Common myeloid progenitor, CD34-positive (primary cell): Measurements from ENCODE around the gene IFT20.
"Not testable (repeated sequence)": the region's sequence is repeated elsewhere in the genome, so short reads cannot be mapped to it uniquely, and the experiment has no call there.

Experiments used
- CTCF ChIA-PET: fragments of 350-600 bp; sonication (Branson Sonifier 250); formaldehyde crosslinking; loops from one replicate; lab custom pipeline; 2021; ENCODE audit warnings: antibody characterized with exemption; lab: Charles Lee
- POLR2A ChIA-PET: fragments of 350-600 bp; sonication (Branson Sonifier 250); formaldehyde crosslinking; loops from one replicate; lab custom pipeline; 2021; ENCODE audit warnings: antibody characterized with exemption; lab: Charles Lee
- DNase-seq, 3 donors: peaks; one replicate each; pipeline versions ENCODE4 v3.0.0 to v3.0.0-alpha.2; 2013
- H3K27ac ChIP-seq, 2 experiments: 1 replicate in 1 of 2; 2 replicates in 1 of 2; pipeline ENCODE4 v1.7.0; 2013; ENCODE audit warnings: inconsistent platforms in 2 of 2, low read length in 2 of 2, mild to moderate bottlenecking in 2 of 2, low read depth in 1 of 2, moderate library complexity in 1 of 2; ENCODE audit not compliant: severe bottlenecking in 2 of 2, insufficient read depth in 1 of 2, poor library complexity in 1 of 2
- H3K27me3 ChIP-seq, 5 experiments: replicated peaks in 2 of 5; 1 replicate in 3 of 5; 2 replicates in 2 of 5; pipeline versions ENCODE4 v1.6.1 to v1.7.0; 2013; ENCODE audit warnings: low read length in 4 of 5, mild to moderate bottlenecking in 2 of 5, moderate library complexity in 2 of 5, inconsistent platforms in 1 of 5; ENCODE audit not compliant: insufficient read depth in 5 of 5, control insufficient read depth in 4 of 5
- H3K36me3 ChIP-seq, 4 experiments: 1 replicate in 2 of 4; 2 replicates in 2 of 4; pipeline versions ENCODE4 v1.6.1 to v1.7.0; 2013; ENCODE audit warnings: low read length in 3 of 4, control low read depth in 1 of 4, mild to moderate bottlenecking in 1 of 4; ENCODE audit not compliant: control insufficient read depth in 4 of 4, insufficient read depth in 4 of 4
- H3K4me1 ChIP-seq, 4 experiments: 1 replicate in 3 of 4; 2 replicates in 1 of 4; pipeline versions ENCODE4 v1.6.1 to v1.7.1; 2013; ENCODE audit warnings: low read length in 3 of 4, mild to moderate bottlenecking in 3 of 4, control low read depth in 1 of 4, inconsistent platforms in 1 of 4, moderate library complexity in 1 of 4; ENCODE audit not compliant: control insufficient read depth in 4 of 4, insufficient read depth in 4 of 4; ENCODE audit errors: control extremely low read depth in 1 of 4
- H3K4me3 ChIP-seq, 7 experiments: 1 replicate in 4 of 7; 2 replicates in 3 of 7; pipeline versions ENCODE4 v1.5.1 to v1.7.0; 2013; ENCODE audit warnings: mild to moderate bottlenecking in 7 of 7, low read length in 6 of 7, moderate library complexity in 6 of 7, inconsistent platforms in 2 of 7, low read depth in 2 of 7, control low read depth in 1 of 7; ENCODE audit not compliant: insufficient read depth in 4 of 7, control insufficient read depth in 1 of 7; ENCODE audit errors: extremely low read depth in 1 of 7
- H3K9me3 ChIP-seq, 5 experiments: 1 replicate in 4 of 5; 2 replicates in 1 of 5; pipeline versions ENCODE4 v1.6.1 to v1.7.1; 2013; ENCODE audit warnings: low read length in 4 of 5, mild to moderate bottlenecking in 2 of 5, inconsistent platforms in 1 of 5, low read depth in 1 of 5, moderate library complexity in 1 of 5; ENCODE audit not compliant: control insufficient read depth in 4 of 5, insufficient read depth in 2 of 5; ENCODE audit errors: control extremely low read depth in 1 of 5
- WGBS: methylation state at CpG from one replicate; pipeline ENCODE4 v1.1.5; 2013; ENCODE audit not compliant: insufficient coverage; 5-methylcytosine and 5-hydroxymethylcytosine counted together

Gene IFT20

DNA sequence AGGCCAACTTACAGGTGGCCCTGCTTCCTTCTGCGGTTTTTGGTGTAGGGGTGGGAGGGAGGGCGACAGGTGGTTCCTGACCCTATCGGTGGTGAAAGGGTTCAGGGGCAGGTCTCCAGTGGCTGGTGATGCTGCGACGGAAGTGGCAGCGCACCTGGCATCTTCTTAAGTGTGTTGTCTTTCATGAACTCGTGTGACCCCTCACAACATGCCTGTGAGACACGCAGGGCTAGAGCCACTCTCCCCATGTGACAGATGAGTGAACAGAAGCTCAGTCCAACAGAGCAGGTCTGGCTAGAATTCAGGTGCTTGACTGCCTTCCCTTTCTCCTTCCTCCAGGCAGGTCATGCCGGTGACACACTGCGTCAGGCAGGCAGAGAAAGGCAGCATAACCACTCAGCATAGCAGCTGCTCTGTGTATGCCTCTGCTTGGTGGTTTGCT is 8.2 kb upstream of the IFT20 start:
- CTCF ChIA-PET, result interaction anchor here (0.6 kb wide), 2 partner anchors 15 to 512 kb away, joined by 3 to 4 read pairs; no protein-coding TSS in a partner anchor
- WGBS, result 95% methylated on average over 8 of the region's 10 CpGs
- Histone ChIP-seq H3K27me3 (no peaks in the 10 kb centered on the region), H3K36me3 (peaks cover 12 to 88% (median 62%) of the 10 kb centered on the region in 4 experiments), H3K9me3 (no peaks in the 10 kb centered on the region), H3K27ac (no peak overlapping the region), H3K4me3 (no peak overlapping the region), H3K4me1 (no peaks in the 10 kb centered on the region)
- POLR2A ChIA-PET, result no interaction called here
- DNase-seq, result peak in 1 of 3 donors; percentile 8

DNA sequence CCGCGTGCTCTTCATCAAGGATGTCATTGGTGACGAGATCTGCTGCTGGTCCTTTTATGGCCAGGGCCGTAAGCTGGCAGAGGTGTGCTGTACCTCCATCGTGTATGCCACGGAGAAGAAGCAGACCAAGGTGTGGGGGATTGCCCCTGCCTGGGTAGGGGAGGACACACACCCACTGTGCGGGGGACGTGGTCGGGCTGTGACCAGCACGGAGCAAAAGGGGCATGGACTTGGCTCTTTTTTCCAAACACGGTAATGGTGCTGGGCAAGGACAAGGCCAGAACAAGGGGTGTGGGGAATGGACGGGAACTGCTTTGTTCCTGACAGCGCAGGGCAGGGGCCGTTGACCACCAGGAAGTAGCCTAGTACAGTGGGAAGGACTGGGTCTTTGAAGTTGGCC is 7.0 kb upstream of the IFT20 start:
- WGBS, result 97% methylated on average over 13 of the region's 14 CpGs
- ChIA-PET CTCF (interaction anchor here (0.7 kb wide), 1 partner anchor 73 kb away, joined by 3 read pairs; no protein-coding TSS in a partner anchor), POLR2A (no interaction called here)
- H3K9me3 ChIP-seq, result no peaks in the 10 kb centered on the region
- no peaks in the 10 kb centered on the region for H3K27me3 ChIP-seq
- peaks cover 12 to 77% (median 52%) of the 10 kb centered on the region in 4 experiments for H3K36me3 ChIP-seq
- H3K27ac ChIP-seq, result no peak overlapping the region
- H3K4me1 ChIP-seq, result peaks cover 0 to under 1% (median 0%) of the 10 kb centered on the region in 4 experiments
- no peak for DNase-seq
- no peak overlapping the region for H3K4me3 ChIP-seq

GRCh38 chr17:28341516-28341915 is 6.2 kb upstream of the IFT20 start:
- H3K36me3 ChIP-seq, result peaks cover 12 to 69% (median 45%) of the 10 kb centered on the region in 4 experiments
- POLR2A ChIA-PET, result no interaction called here

GRCh38 chr17:28340374-28340773 is 5.1 kb upstream of the IFT20 start:
- peaks cover 0 to 14% (median 8%) of the 10 kb centered on the region in 4 experiments for H3K4me1 ChIP-seq
- H3K27ac ChIP-seq, result no peak overlapping the region
- ChIA-PET POLR2A (no interaction called here), CTCF (interaction anchor here (1.5 kb wide), 1 partner anchor 10 kb away, joined by 3 read pairs; no protein-coding TSS in a partner anchor)
- 95% methylated on average over 4 of the region's 6 CpGs for WGBS
- DNase-seq, result no peak
- H3K27me3 ChIP-seq, result no peaks in the 10 kb centered on the region
- H3K4me3 ChIP-seq, result no peak overlapping the region
- no peaks in the 10 kb centered on the region for H3K9me3 ChIP-seq
- peaks cover 10 to 58% (median 35%) of the 10 kb centered on the region in 4 experiments for H3K36me3 ChIP-seq

More at GRCh38 chr17:28341516-28341915, 6.2 kb upstream of the IFT20 start:
- 99% methylated on average over 11 of the region's 11 CpGs for WGBS
- H3K9me3 ChIP-seq, result no peaks in the 10 kb centered on the region
- DNase-seq, result no peak
- H3K27me3 ChIP-seq, result no peaks in the 10 kb centered on the region
- no peak overlapping the region for H3K27ac ChIP-seq
- H3K4me3 ChIP-seq, result no peak overlapping the region
- CTCF ChIA-PET, result interaction anchor here (1.5 kb wide), 1 partner anchor 8 kb away, joined by 3 read pairs; no protein-coding TSS in a partner anchor
- peaks cover 0 to 7% (median 2%) of the 10 kb centered on the region in 4 experiments for H3K4me1 ChIP-seq

- H3K27me3 ChIP-seq, result no peaks in the 10 kb centered on the region
- WGBS, result over 99% methylated on average over 12 of the region's 15 CpGs
- H3K9me3 ChIP-seq, result no peaks in the 10 kb centered on the region
- peaks cover 3 to 19% (median 15%) of the 10 kb centered on the region in 4 experiments for H3K4me1 ChIP-seq
- no peak overlapping the region for H3K4me3 ChIP-seq
- no peak for DNase-seq
- no peak overlapping the region for H3K27ac ChIP-seq
- H3K36me3 ChIP-seq, result peaks cover 10 to 49% (median 29%) of the 10 kb centered on the region in 4 experiments
- ChIA-PET CTCF (no interaction called here), POLR2A (no interaction called here)
These were observed 4.2 kb upstream of the IFT20 start for GRCh38 chr17:28339431-28339830.

DNA sequence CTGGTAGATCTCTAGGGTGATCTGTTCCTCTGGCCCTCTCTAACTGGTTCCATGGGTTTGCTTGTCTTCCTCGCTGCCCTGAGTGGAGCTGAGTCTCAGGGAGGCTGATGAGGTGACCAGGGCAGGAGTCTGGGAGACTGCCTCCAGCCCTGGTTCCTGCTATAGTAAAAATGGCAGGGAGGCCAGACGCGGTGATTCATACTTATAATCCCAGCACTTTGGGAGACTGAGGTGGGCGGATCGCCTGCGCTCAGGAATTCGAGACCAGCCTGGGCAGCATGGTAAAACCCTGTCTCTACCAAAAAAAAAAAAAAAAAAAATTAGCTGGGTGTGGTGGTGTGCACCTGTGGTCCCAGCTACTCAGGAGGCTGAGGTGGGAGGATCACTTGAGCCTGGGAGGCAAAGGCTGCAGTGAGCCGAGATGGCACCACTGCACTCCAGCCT is 3.5 kb upstream of the IFT20 start:
- DNase-seq, CTCF ChIA-PET: not testable (repeated sequence)

GRCh38 chr17:28338056-28338768 is 2.9 kb upstream of the IFT20 start:
- POLR2A ChIA-PET, result no interaction called here
- WGBS, result 100% methylated on average over 1 of the region's 5 CpGs
- no peak overlapping the region for H3K4me3 ChIP-seq
- H3K36me3 ChIP-seq, result peaks cover 8 to 37% (median 20%) of the 10 kb centered on the region in 4 experiments
- H3K27ac ChIP-seq, result no peak overlapping the region
- H3K4me1 ChIP-seq, result peaks cover 7 to 29% (median 22%) of the 10 kb centered on the region in 4 experiments
- CTCF ChIA-PET, result interaction anchor here (1.3 kb wide), 2 partner anchors 9 to 11 kb away, joined by 6 to 7 read pairs; no protein-coding TSS in a partner anchor
- DNase-seq, result no peak
- no peaks in the 10 kb centered on the region for H3K9me3 ChIP-seq
- H3K27me3 ChIP-seq, result no peaks in the 10 kb centered on the region

More for the DNA sequence above, 3.5 kb upstream of the IFT20 start:
- POLR2A ChIA-PET, H3K9me3 ChIP-seq, H3K4me3 ChIP-seq, H3K27ac ChIP-seq, H3K27me3 ChIP-seq: not testable (repeated sequence)
- peaks cover 7 to 26% (median 20%) of the 10 kb centered on the region in 4 experiments for H3K4me1 ChIP-seq
- H3K36me3 ChIP-seq, result peaks cover 8 to 43% (median 25%) of the 10 kb centered on the region in 4 experiments
- WGBS, result 100% methylated on average over 3 of the region's 8 CpGs
